ENCODE data around the gene ARHGEF19. TPM values are rescaled to one million over a fixed set of nuclear protein-coding genes. Genes with fewer than 3 reads are reported as not detected.

Gene ARHGEF19
- total RNA-seq, 3 donors from 2014 or later = 5.3 to 13.3 (median 9.0) TPM

- Histone ChIP-seq H3K4me3 (no peak overlapping the region), H3K36me3 (ENCODE audit: low read depth) (no peaks in the 10 kb centered on the region), H3K9me3 (no peaks in the 10 kb centered on the region), H3K4me1 (ENCODE audit: low read depth) (peaks cover 23% of the 10 kb centered on the region)
- intact Hi-C loops (cut with DNase I, micrococcal nuclease) = no loop called here
- DNase-seq = peak in 1 of 3 donors; percentile 3
- ATAC-seq = no peak
- TF ChIP-seq, protein P1, sequence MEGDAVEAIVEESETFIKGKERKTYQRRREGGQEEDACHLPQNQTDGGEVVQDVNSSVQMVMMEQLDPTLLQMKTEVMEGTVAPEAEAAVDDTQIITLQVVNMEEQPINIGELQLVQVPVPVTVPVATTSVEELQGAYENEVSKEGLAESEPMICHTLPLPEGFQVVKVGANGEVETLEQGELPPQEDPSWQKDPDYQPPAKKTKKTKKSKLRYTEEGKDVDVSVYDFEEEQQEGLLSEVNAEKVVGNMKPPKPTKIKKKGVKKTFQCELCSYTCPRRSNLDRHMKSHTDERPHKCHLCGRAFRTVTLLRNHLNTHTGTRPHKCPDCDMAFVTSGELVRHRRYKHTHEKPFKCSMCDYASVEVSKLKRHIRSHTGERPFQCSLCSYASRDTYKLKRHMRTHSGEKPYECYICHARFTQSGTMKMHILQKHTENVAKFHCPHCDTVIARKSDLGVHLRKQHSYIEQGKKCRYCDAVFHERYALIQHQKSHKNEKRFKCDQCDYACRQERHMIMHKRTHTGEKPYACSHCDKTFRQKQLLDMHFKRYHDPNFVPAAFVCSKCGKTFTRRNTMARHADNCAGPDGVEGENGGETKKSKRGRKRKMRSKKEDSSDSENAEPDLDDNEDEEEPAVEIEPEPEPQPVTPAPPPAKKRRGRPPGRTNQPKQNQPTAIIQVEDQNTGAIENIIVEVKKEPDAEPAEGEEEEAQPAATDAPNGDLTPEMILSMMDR (IDR thresholded peaks at IDR 0.05) = no peak
Observed at GRCh38 chr1:16151196-16151994, 61.1 kb downstream of the ARHGEF19 start.

DNA sequence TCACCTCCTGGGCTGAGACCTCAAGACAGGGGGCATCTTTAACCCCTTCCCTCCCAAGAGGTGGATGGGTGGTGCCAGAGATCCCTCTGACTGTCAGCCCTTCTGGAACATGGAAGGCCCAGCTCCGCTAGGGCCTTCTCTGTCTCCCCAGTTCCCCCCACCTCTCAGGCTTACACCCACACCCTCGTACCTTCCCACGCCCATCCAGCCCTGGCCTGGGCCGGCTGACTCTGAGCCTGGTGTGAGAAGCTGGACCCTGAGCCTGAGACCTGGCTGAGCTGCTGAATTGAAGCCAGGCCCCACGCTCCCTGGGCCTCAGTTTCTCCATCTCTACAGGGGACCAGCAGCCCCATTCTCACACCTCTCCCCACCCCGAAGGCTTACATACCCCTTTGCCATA lies 61.9 kb downstream of the ARHGEF19 start:
- intact Hi-C loops (cut with DNase I, micrococcal nuclease) = no loop called here
- no peak for ATAC-seq
- H3K4me3 ChIP-seq = no peak overlapping the region

DNA sequence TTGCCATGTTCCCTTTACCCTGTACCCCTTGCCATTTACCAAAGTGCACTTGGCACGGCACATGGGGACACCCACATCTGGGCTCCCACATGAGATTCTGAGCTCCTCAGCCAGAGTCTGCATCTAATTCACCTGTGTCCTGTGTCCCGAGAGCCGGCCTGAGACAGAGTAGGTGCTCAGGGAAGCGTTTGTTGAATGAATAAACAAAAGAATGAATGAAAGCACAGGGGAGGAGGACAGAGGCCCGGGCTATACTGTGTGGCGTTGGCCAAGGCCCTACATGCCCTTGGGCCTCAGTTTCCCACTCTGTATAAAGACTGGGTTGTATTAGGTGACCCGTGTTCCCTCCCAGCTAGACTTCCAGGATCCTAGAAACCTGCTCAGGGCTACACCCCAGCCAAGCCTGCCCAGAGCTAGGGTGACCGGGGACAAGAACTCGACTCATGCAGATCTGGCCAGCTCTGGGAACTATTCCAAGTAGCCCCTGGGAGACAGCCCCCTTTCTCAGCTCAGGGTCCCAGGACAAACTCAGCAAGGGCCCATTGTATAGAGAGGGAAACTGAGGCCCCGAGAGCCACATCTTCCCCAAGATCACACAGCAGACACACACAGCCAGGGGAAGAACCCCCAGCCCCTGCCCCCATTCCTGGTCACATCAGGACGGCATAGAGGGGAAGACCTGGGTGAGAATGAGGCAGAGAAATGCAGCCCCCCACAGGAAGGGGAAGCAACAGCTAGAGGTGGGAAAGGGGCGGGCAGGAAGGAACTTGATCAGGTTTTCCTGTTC lies 62.6 kb downstream of the ARHGEF19 start:
- Histone ChIP-seq H3K4me1 (ENCODE audit: low read depth) (peaks cover 32% of the 10 kb centered on the region), H3K4me3 (no peak overlapping the region), H3K36me3 (ENCODE audit: low read depth) (no peaks in the 10 kb centered on the region), H3K9me3 (no peaks in the 10 kb centered on the region)
- no peak for ATAC-seq
- TF ChIP-seq, protein P1 (IDR thresholded peaks at IDR 0.05) = no peak
- intact Hi-C loops (cut with DNase I, micrococcal nuclease) = no loop called here
- no peak for DNase-seq

More for the DNA sequence above, 61.9 kb downstream of the ARHGEF19 start:
- Histone ChIP-seq H3K36me3 (ENCODE audit: low read depth) (no peaks in the 10 kb centered on the region), H3K9me3 (no peaks in the 10 kb centered on the region), H3K4me1 (ENCODE audit: low read depth) (peaks cover 27% of the 10 kb centered on the region)
- no peak for DNase-seq
- TF ChIP-seq, protein P1 (IDR thresholded peaks at IDR 0.05) = no peak

GRCh38 chr1:16149146-16149545 lies 63.3 kb downstream of the ARHGEF19 start:
- ATAC-seq (no peak), DNase-seq (peak in 1 of 3 donors; percentile 3)
- intact Hi-C loops (cut with DNase I, micrococcal nuclease) = no loop called here
- H3K4me1 ChIP-seq (ENCODE audit: low read depth) = peaks cover 35% of the 10 kb centered on the region
- TF ChIP-seq, protein P1 (IDR thresholded peaks at IDR 0.05) = no peak
- no peaks in the 10 kb centered on the region for H3K9me3 ChIP-seq
- H3K4me3 ChIP-seq = no peak overlapping the region
- H3K36me3 ChIP-seq (ENCODE audit: low read depth) = no peaks in the 10 kb centered on the region

DNA sequence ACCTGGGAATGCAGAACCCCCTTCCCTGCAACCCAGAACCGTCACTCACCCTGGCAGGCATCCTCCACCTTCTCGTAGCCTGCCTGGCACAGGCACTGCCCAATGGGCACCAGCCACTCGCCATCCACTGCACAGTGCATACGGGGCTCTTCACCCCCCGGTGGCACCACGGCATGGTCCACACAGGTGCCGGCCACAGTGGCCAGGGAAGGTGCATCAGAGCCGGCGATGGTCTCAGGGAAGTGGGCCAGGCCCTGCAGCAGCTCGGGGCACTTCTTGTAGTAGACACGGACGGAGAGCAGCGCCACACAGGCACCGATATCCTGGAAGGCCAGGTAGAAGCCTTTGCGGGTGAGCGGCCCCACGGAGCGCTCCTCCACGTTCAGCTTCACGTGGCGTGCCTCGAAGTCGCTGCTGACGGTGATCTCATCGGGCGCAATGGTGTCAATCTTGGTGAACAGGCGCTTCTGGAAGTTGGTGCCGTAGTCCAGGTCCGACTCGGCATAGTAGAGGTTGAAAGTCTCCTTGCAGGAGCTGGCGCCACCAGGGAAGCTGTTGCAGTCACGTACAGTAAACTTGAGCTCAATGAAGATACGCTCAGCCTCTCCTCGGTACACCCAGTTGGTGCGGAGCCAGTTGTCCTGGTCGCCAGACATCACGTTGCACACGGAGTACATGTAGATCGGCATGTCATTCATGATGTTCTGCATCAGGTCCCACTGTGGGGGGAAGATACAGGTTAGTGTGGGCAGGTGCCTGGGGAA lies 63.9 kb downstream of the ARHGEF19 start:
- H3K4me3 ChIP-seq = no peak overlapping the region
- no peaks in the 10 kb centered on the region for H3K9me3 ChIP-seq
- peaks cover 34% of the 10 kb centered on the region for H3K4me1 ChIP-seq (ENCODE audit: low read depth)
- ATAC-seq (no peak), DNase-seq (no peak)
- intact Hi-C loops (cut with DNase I, micrococcal nuclease) = no loop called here
- TF ChIP-seq, protein P1 (IDR thresholded peaks at IDR 0.05) = no peak
- no peaks in the 10 kb centered on the region for H3K36me3 ChIP-seq (ENCODE audit: low read depth)
